NCI-H2107 treated with DMSO at 0.1 percent for 48 hours (cell line): Measurements from ENCODE around the gene RBBP4.
A peak's percentile ranks its signal among the peaks of the same experiment; 100 is the strongest.
"Not testable (repeated sequence)": the region's sequence is repeated elsewhere in the genome, so short reads cannot be mapped to it uniquely, and the experiment has no call there.

Experiments used
- DNase-seq: peaks from one replicate; lab custom pipeline; 2025; ENCODE audit not compliant: unreplicated experiment; lab: John Stamatoyannopoulos, UW

Gene RBBP4

DNA sequence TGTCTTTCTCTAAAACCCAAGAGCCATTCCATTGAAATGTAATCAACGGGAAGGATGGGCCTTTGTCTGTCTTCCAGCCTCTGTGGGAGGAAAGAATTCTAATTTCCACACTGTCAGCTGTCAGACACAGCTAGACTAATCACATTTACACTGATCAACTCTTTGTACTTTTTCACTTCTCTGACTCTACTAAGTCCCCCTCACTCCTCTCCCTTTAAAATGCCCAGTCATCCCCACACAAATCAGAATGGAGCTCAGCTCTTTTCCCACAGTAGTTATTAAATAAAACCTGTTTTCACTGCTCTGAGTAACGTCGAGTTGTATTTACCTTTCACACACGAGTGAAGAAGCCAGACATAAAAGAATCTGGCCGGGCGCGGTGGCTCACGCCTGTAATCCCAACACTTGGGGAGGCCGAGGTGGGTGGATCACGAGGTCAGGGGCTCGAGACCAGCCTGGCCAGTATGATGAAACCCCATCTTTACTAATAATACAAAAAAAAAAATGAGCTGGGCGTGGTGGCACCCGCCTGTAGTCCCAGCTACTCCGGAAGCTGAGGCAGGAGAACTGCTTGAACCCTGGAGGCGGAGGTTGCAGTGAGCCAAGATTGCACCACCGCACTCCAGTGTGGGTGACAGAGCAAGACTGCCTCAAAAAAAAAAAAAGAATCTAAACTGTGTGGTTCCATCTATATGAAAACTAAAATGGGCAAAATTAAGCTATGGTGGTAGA is 13.9 kb upstream of the RBBP4 start:
- DNase-seq = no peak

- DNase-seq = no peak
Observed at GRCh38 chr1:32639489-32640075, 11.4 kb upstream of the RBBP4 start.

DNA sequence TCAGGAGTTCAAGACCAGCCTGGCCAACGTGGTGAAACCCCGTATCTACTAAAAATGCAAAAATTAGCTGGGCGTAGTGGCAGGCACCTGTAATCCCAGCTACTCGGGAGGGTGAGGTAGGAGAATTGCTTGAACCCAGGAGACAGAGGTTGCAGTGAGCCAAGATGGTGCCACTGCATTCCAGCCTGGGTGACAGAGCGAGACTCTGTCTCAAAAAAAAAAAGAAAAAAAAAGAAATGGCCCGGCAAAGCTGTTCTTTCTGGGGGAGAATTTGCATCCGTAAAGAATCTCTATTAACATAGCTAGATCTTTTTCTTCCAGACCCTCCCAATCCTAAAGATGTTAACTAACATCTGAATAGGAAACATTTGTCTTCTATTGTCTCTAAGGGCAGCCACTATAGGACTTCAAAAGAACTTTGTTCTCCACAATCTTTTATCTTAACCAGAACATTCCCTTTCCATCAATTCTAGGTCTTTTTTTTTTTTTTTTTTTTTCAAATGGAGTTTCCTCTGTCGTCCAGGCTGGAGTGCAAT is 8.6 kb upstream of the RBBP4 start:
- DNase-seq = not testable (repeated sequence)

- DNase-seq = no peak
Observed at GRCh38 chr1:32644426-32644825, 6.6 kb upstream of the RBBP4 start.

- DNase-seq = no peak
Observed at GRCh38 chr1:32647308-32648134, 3.5 kb upstream of the RBBP4 start.

- peak; percentile 97 for DNase-seq
Observed at GRCh38 chr1:32650248-32650751, 708 bp upstream of the RBBP4 start, which contains the start of gene ZBTB8OS. Gene ZBTB8OS, minus strand, starts transcription at chr1:32650550. Its CDS starts 21 bp downstream, at chr1:32650529.

- no peak for DNase-seq
Observed at GRCh38 chr1:32651461-32652073, 559 bp downstream of the RBBP4 start.

- DNase-seq = no peak
Observed at GRCh38 chr1:32652244-32652962, 1.4 kb downstream of the RBBP4 start.

- no peak for DNase-seq
Observed at GRCh38 chr1:32659581-32659980, 8.6 kb downstream of the RBBP4 start.

- DNase-seq = no peak
Observed at GRCh38 chr1:32665915-32666314, 14.9 kb downstream of the RBBP4 start.

- no peak for DNase-seq
Observed at GRCh38 chr1:32666901-32667566, 16.0 kb downstream of the RBBP4 start.

GRCh38 chr1:32668716-32669115 is 17.7 kb downstream of the RBBP4 start:
- not testable (repeated sequence) for DNase-seq

- no peak for DNase-seq
Observed at GRCh38 chr1:32676945-32677344, 25.9 kb downstream of the RBBP4 start.

DNA sequence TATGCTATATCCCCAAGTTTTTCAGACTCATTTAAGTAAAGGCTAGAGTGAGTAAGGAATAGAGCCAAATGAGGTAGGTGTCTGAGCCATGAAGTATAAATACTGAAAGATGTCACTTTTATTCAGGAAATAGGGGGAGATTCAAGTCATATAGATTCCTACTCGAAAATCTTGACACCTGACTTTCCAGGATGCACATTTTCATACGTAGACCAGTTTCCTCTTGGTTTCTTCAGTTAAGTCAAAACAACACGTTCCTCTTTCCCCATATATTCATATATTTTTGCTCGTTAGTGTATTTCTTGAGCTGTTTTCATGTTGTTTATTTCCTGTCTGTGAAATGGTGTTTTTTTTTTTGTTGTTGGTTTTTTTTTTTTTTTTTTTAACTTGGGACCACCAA is 29.0 kb downstream of the RBBP4 start:
- DNase-seq = not testable (repeated sequence)

GRCh38 chr1:32680642-32681041 is 29.6 kb downstream of the RBBP4 start:
- DNase-seq = no peak

- no peak for DNase-seq
Observed at GRCh38 chr1:32681509-32681908, 30.5 kb downstream of the RBBP4 start.

- no peak for DNase-seq
Observed at GRCh38 chr1:32681999-32682398, 31.0 kb downstream of the RBBP4 start.

- no peak for DNase-seq
Observed at GRCh38 chr1:32683397-32683796, 32.4 kb downstream of the RBBP4 start.

DNA sequence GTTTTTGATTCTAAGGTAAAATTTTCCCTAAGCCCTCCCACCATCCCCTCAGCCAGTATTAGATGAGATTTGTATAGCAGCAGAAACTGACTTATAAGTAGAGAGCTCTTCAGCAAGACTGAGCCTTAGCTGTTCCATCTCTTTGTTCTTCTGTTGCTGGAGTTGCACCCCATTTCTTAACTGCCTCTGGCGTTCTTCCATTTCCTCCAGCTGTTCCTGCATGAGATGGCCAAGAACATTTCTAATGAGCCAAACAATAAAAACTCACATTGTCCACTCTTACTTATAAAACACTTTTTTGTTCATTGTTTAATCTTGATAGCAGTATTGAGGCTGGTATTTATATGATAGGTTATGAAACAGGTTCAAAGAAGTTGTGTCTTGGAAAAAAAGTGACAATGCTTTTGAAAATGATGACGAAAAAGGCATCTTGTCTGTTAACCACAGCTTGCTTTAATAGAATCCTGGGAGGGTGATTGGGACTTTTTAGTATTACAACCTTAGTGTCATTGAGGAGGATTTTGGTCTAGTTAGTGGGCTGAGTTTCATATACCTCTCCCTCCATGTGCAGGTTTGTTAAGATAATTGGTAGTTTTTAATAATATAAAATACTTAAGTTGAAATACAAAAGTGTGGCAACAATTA is 33.3 kb downstream of the RBBP4 start:
- DNase-seq = no peak
